ENCODE measurements around the gene ZMYND11.
"Not testable (repeated sequence)": the region's sequence is repeated elsewhere in the genome, so short reads cannot be mapped to it uniquely, and the experiment has no call there.

The ZMYND11 gene

DNA sequence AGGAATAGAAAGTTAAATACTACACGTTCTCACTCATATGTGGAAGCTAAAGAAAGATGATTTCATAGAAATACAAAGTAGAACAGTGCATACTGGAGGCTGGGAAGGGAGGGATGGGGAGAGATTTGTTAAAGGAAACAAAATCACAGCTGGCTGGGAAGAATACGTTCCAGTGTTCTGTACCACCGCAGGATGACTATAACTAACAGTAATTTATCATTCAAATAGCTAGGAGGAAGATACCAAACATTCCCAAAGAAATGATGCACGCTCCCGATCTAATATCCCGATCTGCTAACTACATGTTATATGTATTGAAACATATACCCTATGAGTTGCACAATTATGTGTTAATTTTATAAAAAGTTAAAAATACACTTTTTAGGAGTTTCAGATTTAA is 162.3 kb downstream of the ZMYND11 start:
- TF ChIP-seq, protein P1, sequence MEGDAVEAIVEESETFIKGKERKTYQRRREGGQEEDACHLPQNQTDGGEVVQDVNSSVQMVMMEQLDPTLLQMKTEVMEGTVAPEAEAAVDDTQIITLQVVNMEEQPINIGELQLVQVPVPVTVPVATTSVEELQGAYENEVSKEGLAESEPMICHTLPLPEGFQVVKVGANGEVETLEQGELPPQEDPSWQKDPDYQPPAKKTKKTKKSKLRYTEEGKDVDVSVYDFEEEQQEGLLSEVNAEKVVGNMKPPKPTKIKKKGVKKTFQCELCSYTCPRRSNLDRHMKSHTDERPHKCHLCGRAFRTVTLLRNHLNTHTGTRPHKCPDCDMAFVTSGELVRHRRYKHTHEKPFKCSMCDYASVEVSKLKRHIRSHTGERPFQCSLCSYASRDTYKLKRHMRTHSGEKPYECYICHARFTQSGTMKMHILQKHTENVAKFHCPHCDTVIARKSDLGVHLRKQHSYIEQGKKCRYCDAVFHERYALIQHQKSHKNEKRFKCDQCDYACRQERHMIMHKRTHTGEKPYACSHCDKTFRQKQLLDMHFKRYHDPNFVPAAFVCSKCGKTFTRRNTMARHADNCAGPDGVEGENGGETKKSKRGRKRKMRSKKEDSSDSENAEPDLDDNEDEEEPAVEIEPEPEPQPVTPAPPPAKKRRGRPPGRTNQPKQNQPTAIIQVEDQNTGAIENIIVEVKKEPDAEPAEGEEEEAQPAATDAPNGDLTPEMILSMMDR (conservative IDR thresholded peaks at IDR 0.05; ENCODE audit: low read depth, low read length) = no peak
- H3K4me3 ChIP-seq (ENCODE audit: low read depth, low read length) = no peak overlapping the region
- DNase-seq (ENCODE audit: low read depth) = no peak

GRCh38 chr10:298033-298432 is 162.8 kb downstream of the ZMYND11 start:
- no peak for DNase-seq (ENCODE audit: low read depth)
- no peak overlapping the region for H3K4me3 ChIP-seq (ENCODE audit: low read depth, low read length)
- TF ChIP-seq, protein P1 (conservative IDR thresholded peaks at IDR 0.05; ENCODE audit: low read depth, low read length) = no peak

- TF ChIP-seq, protein P1 (conservative IDR thresholded peaks at IDR 0.05; ENCODE audit: low read depth, low read length) = no peak
- DNase-seq (ENCODE audit: low read depth) = no peak
- no peak overlapping the region for H3K4me3 ChIP-seq (ENCODE audit: low read depth, low read length)
Measured at GRCh38 chr10:299512-299911, 164.3 kb downstream of the ZMYND11 start.

- DNase-seq (ENCODE audit: low read depth) = no peak
- TF ChIP-seq, protein P1 (conservative IDR thresholded peaks at IDR 0.05; ENCODE audit: low read depth, low read length) = no peak
- no peak overlapping the region for H3K4me3 ChIP-seq (ENCODE audit: low read depth, low read length)
Measured at GRCh38 chr10:299969-300368, 164.7 kb downstream of the ZMYND11 start.

DNA sequence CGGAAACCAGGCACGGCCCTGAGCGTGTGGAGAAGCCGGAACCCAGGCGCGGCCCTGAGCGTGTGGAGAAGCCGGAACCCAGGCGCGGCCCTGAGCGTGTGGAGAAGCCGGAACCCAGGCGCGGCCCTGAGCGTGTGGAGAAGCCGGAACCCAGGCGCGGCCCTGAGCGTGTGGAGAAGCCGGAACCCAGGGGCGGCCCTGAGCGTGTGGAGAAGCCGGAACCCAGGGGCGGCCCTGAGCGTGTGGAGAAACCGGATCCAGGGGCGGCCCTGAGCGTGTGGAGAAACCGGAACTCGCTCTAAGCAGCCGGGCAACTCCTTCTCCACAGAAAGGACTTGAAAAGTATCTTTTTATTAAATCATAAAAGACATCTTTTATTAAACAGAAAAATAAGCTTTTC is 165.3 kb downstream of the ZMYND11 start:
- DNase-seq (ENCODE audit: low read depth); H3K4me3 ChIP-seq (ENCODE audit: low read depth, low read length): not testable (repeated sequence)

- no peak overlapping the region for H3K4me3 ChIP-seq (ENCODE audit: low read depth, low read length)
- TF ChIP-seq, protein P1 (conservative IDR thresholded peaks at IDR 0.05; ENCODE audit: low read depth, low read length) = no peak
- DNase-seq (ENCODE audit: low read depth) = no peak
Measured at GRCh38 chr10:301536-301935, 166.3 kb downstream of the ZMYND11 start.
